Adipocyte (in vitro differentiated cells): Measurements from ENCODE around the gene PPARD.
"Not testable (repeated sequence)": the region's sequence is repeated elsewhere in the genome, so short reads cannot be mapped to it uniquely, and the experiment has no call there.

Experiments used
- DNase-seq: peaks from one replicate; pipeline ENCODE4 v3.0.0-alpha.2; 2015; ENCODE audit warnings: low read depth
- H3K27me3 ChIP-seq: replicated peaks from 2 replicates; pipeline ENCODE4 v1.7.0; 2013; ENCODE audit warnings: mild to moderate bottlenecking, low read length, moderate library complexity; ENCODE audit not compliant: control insufficient read depth, insufficient read depth
- H3K36me3 ChIP-seq: 2 replicates; pipeline ENCODE4 v1.7.0; 2013; ENCODE audit warnings: low read length, mild to moderate bottlenecking, moderate library complexity; ENCODE audit not compliant: control insufficient read depth, insufficient read depth, severe bottlenecking
- H3K4me1 ChIP-seq: 2 replicates; pipeline ENCODE4 v1.7.0; 2013; ENCODE audit warnings: mild to moderate bottlenecking, low read length, moderate library complexity; ENCODE audit not compliant: control insufficient read depth, insufficient read depth
- H3K4me3 ChIP-seq: 2 replicates; pipeline ENCODE4 v1.7.0; 2013; ENCODE audit warnings: mild to moderate bottlenecking, low read length, moderate library complexity
- H3K9ac ChIP-seq: 2 replicates; pipeline ENCODE4 v1.7.0; 2013; ENCODE audit warnings: mild to moderate bottlenecking, low read length, moderate library complexity
- H3K9me3 ChIP-seq: 2 replicates; pipeline ENCODE4 v1.7.0; 2013; ENCODE audit warnings: mild to moderate bottlenecking, low read length, moderate library complexity; ENCODE audit not compliant: control insufficient read depth

Gene PPARD

DNA sequence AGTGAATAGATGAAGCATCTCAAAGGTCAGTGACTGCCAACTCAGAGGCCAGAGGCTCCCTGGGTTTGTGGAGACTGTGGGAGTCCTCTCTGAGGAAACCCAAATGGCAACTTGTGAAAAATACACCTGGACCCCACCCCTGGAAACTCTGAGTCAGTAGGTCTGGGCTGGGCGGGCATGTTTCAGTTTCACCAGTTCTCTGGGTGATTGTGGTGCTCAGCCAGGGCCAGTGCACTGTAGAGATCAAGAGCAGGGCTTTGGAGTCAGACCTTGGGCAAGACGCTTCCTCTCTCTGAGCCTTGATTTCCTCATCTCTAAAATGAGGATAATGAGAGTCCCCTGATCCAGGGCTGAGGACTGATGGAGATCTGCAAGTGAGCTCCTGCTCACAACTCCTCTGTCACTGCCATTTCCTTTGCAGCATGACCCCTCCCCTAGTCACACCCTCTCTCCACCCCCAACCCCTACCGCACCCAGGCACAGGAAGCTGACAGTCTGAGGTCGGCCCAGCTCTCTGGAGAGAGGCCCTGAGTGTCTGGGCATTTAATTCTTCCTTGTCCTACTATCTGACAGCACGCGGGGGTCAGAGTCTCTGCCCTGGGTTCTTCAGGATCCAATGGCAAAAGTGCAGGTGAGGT lies 39.6 kb upstream of the PPARD start:
- no peak for DNase-seq
- H3K9me3 ChIP-seq = no peaks in the 10 kb centered on the region
- H3K27me3 ChIP-seq = no peaks in the 10 kb centered on the region
- H3K4me1 ChIP-seq = no peaks in the 10 kb centered on the region
- no peak overlapping the region for H3K4me3 ChIP-seq
- H3K9ac ChIP-seq = no peak overlapping the region
- no peaks in the 10 kb centered on the region for H3K36me3 ChIP-seq

DNA sequence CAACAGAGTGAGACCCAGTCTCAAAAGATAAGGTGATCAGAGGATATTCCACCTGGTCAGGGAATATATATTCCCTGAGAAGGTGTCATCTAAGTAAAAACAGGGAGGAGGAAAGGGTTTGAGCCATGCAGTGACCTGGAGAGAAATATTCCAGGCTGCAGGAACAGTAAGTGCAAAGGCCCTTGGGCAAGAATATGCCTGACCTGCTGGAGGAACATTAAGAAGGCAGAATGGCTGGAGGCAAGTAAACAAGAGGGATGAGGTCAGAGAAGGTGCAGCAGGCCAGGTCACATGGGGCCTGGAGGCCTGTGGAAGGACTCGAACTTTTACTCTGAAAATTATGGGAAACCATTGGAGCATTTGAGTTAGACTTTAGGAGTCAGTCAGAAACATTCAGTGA lies 38.1 kb upstream of the PPARD start:
- Histone ChIP-seq H3K36me3 (no peaks in the 10 kb centered on the region), H3K27me3 (no peaks in the 10 kb centered on the region), H3K9me3 (no peaks in the 10 kb centered on the region), H3K4me3 (no peak overlapping the region), H3K9ac (no peak overlapping the region), H3K4me1 (no peaks in the 10 kb centered on the region)
- no peak for DNase-seq

DNA sequence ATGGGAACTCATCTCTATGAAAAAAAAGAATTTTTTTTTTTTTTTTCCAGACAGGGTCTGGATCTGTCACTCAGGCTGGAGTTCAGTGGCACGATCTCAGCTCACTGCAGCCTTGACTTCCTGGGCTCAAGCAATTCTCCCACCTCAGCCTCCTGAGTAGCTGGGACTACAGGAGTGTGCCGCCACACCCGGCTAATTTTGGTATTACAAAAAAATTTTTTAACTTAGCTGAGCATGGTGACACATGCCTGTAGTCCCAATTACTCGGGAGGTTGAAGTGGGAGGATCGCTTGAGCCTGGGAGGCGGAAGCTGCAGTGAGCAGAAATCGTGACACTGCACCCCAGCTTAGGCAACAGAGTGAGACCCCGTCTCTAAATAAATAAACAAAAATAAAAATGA lies 37.2 kb upstream of the PPARD start:
- H3K9ac ChIP-seq = no peak overlapping the region
- H3K36me3 ChIP-seq = no peaks in the 10 kb centered on the region
- H3K4me1 ChIP-seq = no peaks in the 10 kb centered on the region
- no peak overlapping the region for H3K4me3 ChIP-seq
- DNase-seq = no peak
- H3K9me3 ChIP-seq = no peaks in the 10 kb centered on the region
- H3K27me3 ChIP-seq = no peaks in the 10 kb centered on the region

DNA sequence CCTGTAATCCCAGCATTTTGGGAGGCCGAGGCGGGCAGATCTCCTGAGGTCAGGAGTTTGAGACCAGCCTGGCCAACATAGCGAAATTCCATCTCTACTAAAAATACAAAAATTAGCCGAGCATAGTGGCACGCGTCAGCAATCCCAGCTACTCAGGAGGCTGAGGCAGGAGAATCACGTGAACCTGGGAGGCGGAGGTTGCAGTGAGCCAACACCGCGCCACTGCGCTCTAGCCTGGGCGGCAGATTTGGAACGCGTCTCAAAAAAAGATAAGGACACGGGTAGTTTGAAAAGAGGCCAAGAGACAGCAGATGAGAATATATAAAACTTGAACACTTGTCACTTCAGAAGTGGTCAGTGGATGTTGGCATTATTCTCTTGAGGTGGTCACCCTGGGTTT lies 35.2 kb upstream of the PPARD start:
- H3K9me3 ChIP-seq, H3K36me3 ChIP-seq, H3K9ac ChIP-seq, H3K4me1 ChIP-seq, DNase-seq, H3K4me3 ChIP-seq: not testable (repeated sequence)
- peaks cover 13% of the 10 kb centered on the region for H3K27me3 ChIP-seq

DNA sequence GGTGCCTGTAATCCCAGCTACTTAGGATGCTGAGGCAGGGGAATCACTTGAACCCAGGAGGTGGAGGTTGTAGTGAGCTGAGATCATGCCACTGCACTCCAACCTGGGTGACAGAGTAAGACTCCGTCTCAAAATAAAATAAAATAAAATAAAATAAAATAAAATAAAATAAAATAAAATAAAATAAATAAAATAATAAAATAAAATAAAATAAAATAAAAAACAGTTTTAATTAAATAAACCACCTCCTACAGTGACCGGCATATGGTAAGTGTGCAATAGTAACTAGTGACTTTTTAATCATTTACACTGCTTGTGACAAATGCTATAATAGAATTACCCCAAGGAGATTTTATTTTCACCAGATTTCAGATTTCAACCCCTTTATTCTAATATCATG lies 33.8 kb upstream of the PPARD start:
- not testable (repeated sequence) for H3K4me1 ChIP-seq, H3K9me3 ChIP-seq, H3K36me3 ChIP-seq, DNase-seq, H3K9ac ChIP-seq, H3K4me3 ChIP-seq
- H3K27me3 ChIP-seq = peaks cover 15% of the 10 kb centered on the region

DNA sequence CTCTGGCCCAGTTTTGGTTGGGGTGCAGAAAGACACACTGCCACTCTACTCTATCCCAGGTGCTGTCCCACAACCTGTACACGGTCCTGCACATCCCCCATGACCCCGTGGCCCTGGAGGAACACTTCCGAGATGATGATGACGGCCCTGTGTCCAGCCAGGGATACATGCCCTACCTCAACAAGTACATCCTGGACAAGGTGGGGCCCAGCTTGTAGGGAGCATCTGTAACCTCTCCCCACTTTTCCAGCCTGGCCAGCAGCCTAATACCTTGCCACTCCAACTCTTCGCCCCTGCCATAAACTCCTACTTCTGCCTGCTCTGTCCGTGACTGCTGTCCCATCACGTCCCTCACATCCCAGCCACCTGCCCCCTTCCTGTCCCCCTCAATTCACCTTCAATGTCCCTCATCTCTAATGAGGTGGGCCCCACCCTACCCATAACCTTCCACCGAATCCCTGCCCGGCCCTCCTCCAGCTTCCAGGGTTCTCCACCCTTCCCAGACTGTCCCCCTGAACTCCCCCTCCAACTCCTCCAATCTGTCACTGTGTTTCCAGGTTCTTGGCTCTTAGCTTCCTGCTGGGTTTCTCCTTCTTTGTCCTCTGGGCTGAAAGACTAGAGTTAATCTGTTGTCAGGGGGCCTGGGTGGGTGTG lies 32.6 kb upstream of the PPARD start:
- H3K36me3 ChIP-seq = no peaks in the 10 kb centered on the region
- DNase-seq = no peak
- H3K9me3 ChIP-seq = no peaks in the 10 kb centered on the region
- H3K4me1 ChIP-seq = no peaks in the 10 kb centered on the region
- H3K27me3 ChIP-seq = peaks cover 16% of the 10 kb centered on the region
- no peak overlapping the region for H3K4me3 ChIP-seq
- no peak overlapping the region for H3K9ac ChIP-seq

DNA sequence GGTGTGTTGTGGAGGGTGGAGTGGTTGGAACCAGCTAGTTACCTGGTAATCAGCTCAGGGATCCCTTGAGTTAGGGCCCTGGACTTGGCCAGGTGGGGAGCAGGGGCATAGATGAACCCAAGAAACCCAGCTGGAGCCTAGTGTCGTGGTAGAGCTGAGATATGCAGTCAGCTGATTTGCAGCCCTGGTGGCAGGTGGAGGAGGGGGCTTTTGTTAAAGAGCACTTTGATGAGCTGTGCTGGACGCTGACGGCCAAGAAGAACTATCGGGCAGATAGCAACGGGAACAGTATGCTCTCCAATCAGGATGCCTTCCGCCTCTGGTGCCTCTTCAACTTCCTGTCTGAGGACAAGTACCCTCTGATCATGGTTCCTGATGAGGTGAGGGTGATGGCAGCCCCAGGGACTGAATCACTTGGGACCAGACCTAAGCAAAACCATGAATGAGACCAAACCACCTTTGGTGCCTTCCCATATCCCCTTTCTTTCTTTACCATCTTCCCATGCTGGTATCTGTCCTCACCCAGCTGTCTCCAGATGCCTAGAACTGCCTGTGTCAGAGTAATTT lies 32.0 kb upstream of the PPARD start:
- H3K9ac ChIP-seq = no peak overlapping the region
- H3K27me3 ChIP-seq = peaks cover 19% of the 10 kb centered on the region
- H3K36me3 ChIP-seq = no peaks in the 10 kb centered on the region
- H3K4me3 ChIP-seq = no peak overlapping the region
- H3K9me3 ChIP-seq = no peaks in the 10 kb centered on the region
- H3K4me1 ChIP-seq = no peaks in the 10 kb centered on the region
- DNase-seq = no peak

DNA sequence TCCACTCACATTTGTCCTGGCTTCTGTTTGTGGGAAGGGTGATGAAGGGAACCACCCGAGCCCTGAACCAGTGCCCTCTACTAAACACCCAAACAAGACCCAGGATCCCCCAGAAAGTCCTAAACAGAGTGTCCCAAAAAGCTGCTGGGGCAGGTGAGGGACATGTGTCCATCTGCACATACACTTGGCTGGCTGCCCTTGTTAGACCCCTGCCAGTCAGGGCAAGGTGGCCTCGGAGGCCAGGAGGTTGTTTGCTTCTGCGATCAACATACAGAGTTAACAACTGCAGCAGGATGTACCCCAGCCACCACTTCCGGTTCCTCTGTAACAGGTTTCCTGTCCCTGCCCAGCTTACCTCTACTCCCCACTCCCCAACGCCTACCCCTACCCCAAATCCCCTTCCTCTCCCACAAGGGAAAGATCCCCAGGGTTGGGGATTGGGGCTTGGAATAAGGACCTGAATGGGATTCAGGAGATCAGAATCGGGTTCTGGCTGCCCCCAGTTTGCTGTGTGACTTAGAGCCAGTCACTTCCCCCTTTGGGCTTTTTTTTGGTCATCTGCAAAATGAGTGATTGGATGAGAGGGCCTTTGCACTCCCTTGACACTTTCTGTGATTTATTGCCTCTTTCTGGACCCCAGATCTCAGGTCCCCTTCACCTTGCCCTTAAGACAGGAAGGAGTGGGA lies 30.8 kb upstream of the PPARD start:
- Histone ChIP-seq H3K4me1 (no peaks in the 10 kb centered on the region), H3K9me3 (no peaks in the 10 kb centered on the region), H3K9ac (no peak overlapping the region), H3K4me3 (no peak overlapping the region), H3K27me3 (peaks cover 19% of the 10 kb centered on the region), H3K36me3 (no peaks in the 10 kb centered on the region)
- no peak for DNase-seq

DNA sequence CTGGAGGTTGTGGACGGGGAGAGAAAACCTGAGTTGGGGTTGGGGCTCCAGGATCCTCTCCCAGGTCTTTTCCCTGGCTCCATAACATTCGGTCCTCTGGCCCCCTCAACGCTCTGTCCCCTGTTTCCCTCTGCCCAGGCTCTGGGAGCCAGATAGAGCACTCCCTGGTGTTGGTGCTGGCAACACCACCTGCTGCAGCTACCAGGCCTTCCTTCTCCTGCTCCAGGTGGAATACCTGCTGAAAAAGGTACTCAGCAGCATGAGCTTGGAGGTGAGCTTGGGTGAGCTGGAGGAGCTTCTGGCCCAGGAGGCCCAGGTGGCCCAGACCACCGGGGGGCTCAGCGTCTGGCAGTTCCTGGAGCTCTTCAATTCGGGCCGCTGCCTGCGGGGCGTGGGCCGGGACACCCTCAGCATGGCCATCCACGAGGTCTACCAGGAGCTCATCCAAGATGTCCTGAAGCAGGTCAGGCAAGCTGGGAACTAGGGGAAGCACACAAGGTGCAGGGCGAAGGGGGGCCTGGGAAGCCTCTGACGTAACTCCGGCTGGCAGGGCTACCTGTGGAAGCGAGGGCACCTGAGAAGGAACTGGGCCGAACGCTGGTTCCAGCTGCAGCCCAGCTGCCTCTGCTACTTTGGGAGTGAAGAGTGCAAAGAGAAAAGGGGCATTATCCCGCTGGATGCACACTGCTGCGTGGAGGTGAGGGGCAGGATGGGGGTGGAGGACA lies 30.1 kb upstream of the PPARD start:
- DNase-seq = no peak
- no peaks in the 10 kb centered on the region for H3K36me3 ChIP-seq
- H3K27me3 ChIP-seq = peaks cover 22% of the 10 kb centered on the region
- no peaks in the 10 kb centered on the region for H3K9me3 ChIP-seq
- H3K4me3 ChIP-seq = no peak overlapping the region
- H3K9ac ChIP-seq = no peak overlapping the region
- H3K4me1 ChIP-seq = no peaks in the 10 kb centered on the region

DNA sequence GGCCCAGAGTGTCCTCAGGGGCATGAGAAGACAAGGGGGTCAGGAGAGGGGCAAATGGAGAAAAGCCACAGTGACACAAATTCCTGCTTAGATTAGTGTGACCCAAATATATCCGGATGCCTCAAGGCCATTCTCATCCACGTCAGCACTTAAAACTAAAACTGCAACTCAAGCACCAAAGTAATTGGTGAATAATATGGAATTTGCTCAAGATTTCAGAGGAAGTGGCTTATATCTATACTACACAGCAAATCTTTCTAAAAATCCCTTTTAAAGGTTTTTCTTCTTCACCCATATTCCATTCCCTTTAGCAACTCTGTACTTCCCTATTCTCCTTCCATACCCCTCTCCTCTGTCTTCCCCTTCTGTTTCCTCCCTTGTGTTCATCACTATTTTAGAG lies 29.6 kb upstream of the PPARD start:
- Histone ChIP-seq H3K27me3 (peaks cover 26% of the 10 kb centered on the region), H3K4me1 (no peaks in the 10 kb centered on the region), H3K9ac (no peak overlapping the region), H3K36me3 (no peaks in the 10 kb centered on the region), H3K9me3 (no peaks in the 10 kb centered on the region), H3K4me3 (no peak overlapping the region)
- no peak for DNase-seq
